ENCODE results near the gene RPUSD3. TPM values are rescaled to one million over a fixed set of nuclear protein-coding genes. Genes with fewer than 3 reads are reported as not detected.

RPUSD3 gene, protein sequence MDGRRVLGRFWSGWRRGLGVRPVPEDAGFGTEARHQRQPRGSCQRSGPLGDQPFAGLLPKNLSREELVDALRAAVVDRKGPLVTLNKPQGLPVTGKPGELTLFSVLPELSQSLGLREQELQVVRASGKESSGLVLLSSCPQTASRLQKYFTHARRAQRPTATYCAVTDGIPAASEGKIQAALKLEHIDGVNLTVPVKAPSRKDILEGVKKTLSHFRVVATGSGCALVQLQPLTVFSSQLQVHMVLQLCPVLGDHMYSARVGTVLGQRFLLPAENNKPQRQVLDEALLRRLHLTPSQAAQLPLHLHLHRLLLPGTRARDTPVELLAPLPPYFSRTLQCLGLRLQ
- total RNA-seq: 10 to 100 TPM; 14.4 to 17.3 TPM
- 10 to 100 TPM; 20.3 to 22.7 TPM for polyA plus RNA-seq

DNA sequence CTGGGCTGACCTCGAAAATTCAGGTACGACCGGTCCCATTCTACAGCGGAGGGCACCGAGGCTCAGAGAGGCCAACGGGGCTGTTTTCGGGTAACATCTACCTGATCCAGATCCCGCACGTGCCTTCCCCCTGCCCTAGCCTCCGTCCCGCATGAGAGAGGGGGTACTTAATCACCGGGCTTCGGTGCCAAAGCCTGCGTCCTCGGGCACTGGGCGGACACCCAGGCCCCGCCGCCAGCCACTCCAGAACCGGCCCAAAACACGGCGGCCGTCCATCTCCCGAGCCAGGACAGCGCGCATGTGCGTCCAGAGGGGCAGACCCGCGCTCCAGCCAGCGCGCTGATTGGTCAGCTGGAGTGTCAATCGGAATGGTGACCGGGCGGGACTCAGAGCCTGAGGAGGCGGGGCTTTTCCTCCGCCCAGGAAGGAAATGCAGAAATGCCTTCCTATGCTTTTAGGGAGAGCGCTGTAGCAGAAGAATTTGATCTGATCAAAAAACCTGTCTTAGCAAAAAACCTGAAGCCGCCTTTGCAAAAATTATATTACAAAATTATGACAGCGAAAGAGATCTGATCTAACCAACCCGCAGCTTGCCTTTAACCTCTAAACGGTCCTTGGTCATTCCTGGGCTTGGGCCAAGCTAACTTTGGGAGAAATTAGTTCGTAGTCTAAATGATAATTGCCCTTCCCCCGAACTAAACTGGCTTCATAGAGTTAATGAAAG is at the start of gene RPUSD3:
Gene RPUSD3, minus strand, starts transcription at position 294 of the 724 bp plus-strand sequence. Its CDS starts 18 bp downstream, at position 276.
- Histone ChIP-seq H3K4me3 (ENCODE audit: low read depth in 1 of 3, low read length in 3 of 3) (peak within 1 kb of the TSS; percentile 67 to 90 (median 80)), H3K9ac (ENCODE audit: low read depth in 1 of 2, low read length in 2 of 2) (peak within 1 kb of the TSS; percentile 60 to 86), H3K36me3 (ENCODE audit: control insufficient read depth in 4 of 4, insufficient read depth in 3 of 4, low read depth in 1 of 4, low read length in 3 of 4) (peaks cover 2 to 16% (median 13%) of the 10 kb centered on the region in 4 donors), H3K4me1 (ENCODE audit: control insufficient read depth in 4 of 4, insufficient read depth in 4 of 4, low read length in 3 of 4) (peaks cover 2 to 14% (median 10%) of the 10 kb centered on the region in 4 donors), H3K9me3 (ENCODE audit: control insufficient read depth in 4 of 4, low read length in 3 of 4) (no peaks in the 10 kb centered on the region), H3K27ac (ENCODE audit: low read depth in 1 of 2, low read length in 2 of 2) (peak within 1 kb of the TSS; percentile 63 to 80), H3K27me3 (ENCODE audit: control insufficient read depth in 4 of 4, insufficient read depth in 4 of 4, low read length in 3 of 4) (no peaks in the 10 kb centered on the region)
- under 1% methylated on average over 42 of the region's 42 CpGs for WGBS
- TF ChIP-seq GABPA (IDR thresholded peaks at IDR 0.05 in 1 of 2, conservative IDR thresholded peaks at IDR 0.05 in 1 of 2) (peak in 1 of 2 donors; percentile 78), RAD21 (IDR thresholded peaks at IDR 0.05) (peak; percentile 33 to 38), HNF4A (conservative IDR thresholded peaks at IDR 0.05) (no peak), SP1 (IDR thresholded peaks at IDR 0.05) (peak; percentile 88), YY1 (IDR thresholded peaks at IDR 0.05) (peak; percentile 81), TAF1 (conservative IDR thresholded peaks at IDR 0.05) (peak; percentile 55)
- TF ChIP-seq, protein P1, sequence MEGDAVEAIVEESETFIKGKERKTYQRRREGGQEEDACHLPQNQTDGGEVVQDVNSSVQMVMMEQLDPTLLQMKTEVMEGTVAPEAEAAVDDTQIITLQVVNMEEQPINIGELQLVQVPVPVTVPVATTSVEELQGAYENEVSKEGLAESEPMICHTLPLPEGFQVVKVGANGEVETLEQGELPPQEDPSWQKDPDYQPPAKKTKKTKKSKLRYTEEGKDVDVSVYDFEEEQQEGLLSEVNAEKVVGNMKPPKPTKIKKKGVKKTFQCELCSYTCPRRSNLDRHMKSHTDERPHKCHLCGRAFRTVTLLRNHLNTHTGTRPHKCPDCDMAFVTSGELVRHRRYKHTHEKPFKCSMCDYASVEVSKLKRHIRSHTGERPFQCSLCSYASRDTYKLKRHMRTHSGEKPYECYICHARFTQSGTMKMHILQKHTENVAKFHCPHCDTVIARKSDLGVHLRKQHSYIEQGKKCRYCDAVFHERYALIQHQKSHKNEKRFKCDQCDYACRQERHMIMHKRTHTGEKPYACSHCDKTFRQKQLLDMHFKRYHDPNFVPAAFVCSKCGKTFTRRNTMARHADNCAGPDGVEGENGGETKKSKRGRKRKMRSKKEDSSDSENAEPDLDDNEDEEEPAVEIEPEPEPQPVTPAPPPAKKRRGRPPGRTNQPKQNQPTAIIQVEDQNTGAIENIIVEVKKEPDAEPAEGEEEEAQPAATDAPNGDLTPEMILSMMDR (IDR thresholded peaks at IDR 0.05; ENCODE audit: low read depth, low read length, missing input control): no peak
- TF ChIP-seq, protein P2, sequence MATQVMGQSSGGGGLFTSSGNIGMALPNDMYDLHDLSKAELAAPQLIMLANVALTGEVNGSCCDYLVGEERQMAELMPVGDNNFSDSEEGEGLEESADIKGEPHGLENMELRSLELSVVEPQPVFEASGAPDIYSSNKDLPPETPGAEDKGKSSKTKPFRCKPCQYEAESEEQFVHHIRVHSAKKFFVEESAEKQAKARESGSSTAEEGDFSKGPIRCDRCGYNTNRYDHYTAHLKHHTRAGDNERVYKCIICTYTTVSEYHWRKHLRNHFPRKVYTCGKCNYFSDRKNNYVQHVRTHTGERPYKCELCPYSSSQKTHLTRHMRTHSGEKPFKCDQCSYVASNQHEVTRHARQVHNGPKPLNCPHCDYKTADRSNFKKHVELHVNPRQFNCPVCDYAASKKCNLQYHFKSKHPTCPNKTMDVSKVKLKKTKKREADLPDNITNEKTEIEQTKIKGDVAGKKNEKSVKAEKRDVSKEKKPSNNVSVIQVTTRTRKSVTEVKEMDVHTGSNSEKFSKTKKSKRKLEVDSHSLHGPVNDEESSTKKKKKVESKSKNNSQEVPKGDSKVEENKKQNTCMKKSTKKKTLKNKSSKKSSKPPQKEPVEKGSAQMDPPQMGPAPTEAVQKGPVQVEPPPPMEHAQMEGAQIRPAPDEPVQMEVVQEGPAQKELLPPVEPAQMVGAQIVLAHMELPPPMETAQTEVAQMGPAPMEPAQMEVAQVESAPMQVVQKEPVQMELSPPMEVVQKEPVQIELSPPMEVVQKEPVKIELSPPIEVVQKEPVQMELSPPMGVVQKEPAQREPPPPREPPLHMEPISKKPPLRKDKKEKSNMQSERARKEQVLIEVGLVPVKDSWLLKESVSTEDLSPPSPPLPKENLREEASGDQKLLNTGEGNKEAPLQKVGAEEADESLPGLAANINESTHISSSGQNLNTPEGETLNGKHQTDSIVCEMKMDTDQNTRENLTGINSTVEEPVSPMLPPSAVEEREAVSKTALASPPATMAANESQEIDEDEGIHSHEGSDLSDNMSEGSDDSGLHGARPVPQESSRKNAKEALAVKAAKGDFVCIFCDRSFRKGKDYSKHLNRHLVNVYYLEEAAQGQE (IDR thresholded peaks at IDR 0.05): peak; percentile 60
- peak; percentile 100 for DNase-seq (ENCODE audit: low spot score)

DNA sequence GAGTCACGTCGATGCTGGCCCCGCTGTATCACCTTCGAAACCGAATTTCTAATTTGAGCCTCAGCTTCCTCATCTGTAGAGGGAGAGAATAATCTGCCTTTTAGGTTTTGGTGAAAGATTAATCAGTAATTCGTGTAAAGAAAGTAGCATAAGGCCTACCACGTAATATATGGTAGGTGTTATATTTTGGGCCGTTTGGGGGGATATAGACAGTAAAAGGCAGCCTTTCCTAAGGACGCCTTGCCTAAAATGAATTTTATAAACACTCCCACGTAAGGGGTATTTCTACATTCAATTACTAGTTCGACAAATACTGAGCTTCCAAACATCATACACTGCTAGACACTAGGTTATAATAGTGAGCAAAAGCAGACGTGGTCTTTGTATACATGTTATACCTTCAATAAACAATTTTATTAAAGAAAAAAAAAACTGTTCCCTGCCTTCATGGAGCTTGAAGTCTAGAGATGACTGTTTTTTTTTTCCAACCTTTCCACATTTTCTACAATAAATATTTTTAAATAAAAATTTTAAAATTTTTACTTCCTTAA is 47.3 kb upstream of the RPUSD3 start:
- H3K4me1 ChIP-seq (ENCODE audit: control insufficient read depth in 4 of 4, insufficient read depth in 4 of 4, low read length in 3 of 4): peaks cover 2 to 12% (median 6%) of the 10 kb centered on the region in 4 donors
- H3K4me3 ChIP-seq (ENCODE audit: low read depth in 1 of 3, low read length in 3 of 3): peak overlapping the region; percentile 93 to 98 (median 95)
- H3K9me3 ChIP-seq (ENCODE audit: control insufficient read depth in 4 of 4, low read length in 3 of 4): no peaks in the 10 kb centered on the region
- DNase-seq (ENCODE audit: low spot score): no peak
- WGBS: 2% methylated on average over 12 of the region's 12 CpGs
- no peaks in the 10 kb centered on the region for H3K27me3 ChIP-seq (ENCODE audit: control insufficient read depth in 4 of 4, insufficient read depth in 4 of 4, low read length in 3 of 4)
- H3K36me3 ChIP-seq (ENCODE audit: control insufficient read depth in 4 of 4, insufficient read depth in 3 of 4, low read depth in 1 of 4, low read length in 3 of 4): peaks cover 3 to 10% (median 9%) of the 10 kb centered on the region in 4 donors
- peak overlapping the region; percentile 90 to 96 for H3K9ac ChIP-seq (ENCODE audit: low read depth in 1 of 2, low read length in 2 of 2)
- H3K27ac ChIP-seq (ENCODE audit: low read depth in 1 of 2, low read length in 2 of 2): peak overlapping the region; percentile 98 to 99
- TF ChIP-seq FOXA1 (IDR thresholded peaks at IDR 0.05) (no peak), GABPA (IDR thresholded peaks at IDR 0.05 in 1 of 2, conservative IDR thresholded peaks at IDR 0.05 in 1 of 2) (no peak), RAD21 (IDR thresholded peaks at IDR 0.05) (no peak), SP1 (IDR thresholded peaks at IDR 0.05) (no peak), JUND (IDR thresholded peaks at IDR 0.05) (no peak), TAF1 (conservative IDR thresholded peaks at IDR 0.05) (no peak), EGR1 (IDR thresholded peaks at IDR 0.05; ENCODE audit: low read depth in 2 of 2) (no peak), YY1 (IDR thresholded peaks at IDR 0.05) (no peak), NR2F2 (IDR thresholded peaks at IDR 0.05) (no peak), FOXA2 (IDR thresholded peaks at IDR 0.05) (no peak), RXRA (IDR thresholded peaks at IDR 0.05) (no peak), HNF4G (IDR thresholded peaks at IDR 0.05) (no peak), HNF4A (conservative IDR thresholded peaks at IDR 0.05) (no peak)
- TF ChIP-seq, protein P1 (IDR thresholded peaks at IDR 0.05; ENCODE audit: low read depth, low read length, missing input control): no peak
- TF ChIP-seq, protein P3, sequence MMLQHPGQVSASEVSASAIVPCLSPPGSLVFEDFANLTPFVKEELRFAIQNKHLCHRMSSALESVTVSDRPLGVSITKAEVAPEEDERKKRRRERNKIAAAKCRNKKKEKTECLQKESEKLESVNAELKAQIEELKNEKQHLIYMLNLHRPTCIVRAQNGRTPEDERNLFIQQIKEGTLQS (IDR thresholded peaks at IDR 0.05): no peak
- TF ChIP-seq, protein P4, sequence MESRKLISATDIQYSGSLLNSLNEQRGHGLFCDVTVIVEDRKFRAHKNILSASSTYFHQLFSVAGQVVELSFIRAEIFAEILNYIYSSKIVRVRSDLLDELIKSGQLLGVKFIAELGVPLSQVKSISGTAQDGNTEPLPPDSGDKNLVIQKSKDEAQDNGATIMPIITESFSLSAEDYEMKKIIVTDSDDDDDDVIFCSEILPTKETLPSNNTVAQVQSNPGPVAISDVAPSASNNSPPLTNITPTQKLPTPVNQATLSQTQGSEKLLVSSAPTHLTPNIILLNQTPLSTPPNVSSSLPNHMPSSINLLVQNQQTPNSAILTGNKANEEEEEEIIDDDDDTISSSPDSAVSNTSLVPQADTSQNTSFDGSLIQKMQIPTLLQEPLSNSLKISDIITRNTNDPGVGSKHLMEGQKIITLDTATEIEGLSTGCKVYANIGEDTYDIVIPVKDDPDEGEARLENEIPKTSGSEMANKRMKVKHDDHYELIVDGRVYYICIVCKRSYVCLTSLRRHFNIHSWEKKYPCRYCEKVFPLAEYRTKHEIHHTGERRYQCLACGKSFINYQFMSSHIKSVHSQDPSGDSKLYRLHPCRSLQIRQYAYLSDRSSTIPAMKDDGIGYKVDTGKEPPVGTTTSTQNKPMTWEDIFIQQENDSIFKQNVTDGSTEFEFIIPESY (IDR thresholded peaks at IDR 0.05): no peak
- TF ChIP-seq, protein P5, sequence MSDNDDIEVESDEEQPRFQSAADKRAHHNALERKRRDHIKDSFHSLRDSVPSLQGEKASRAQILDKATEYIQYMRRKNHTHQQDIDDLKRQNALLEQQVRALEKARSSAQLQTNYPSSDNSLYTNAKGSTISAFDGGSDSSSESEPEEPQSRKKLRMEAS (IDR thresholded peaks at IDR 0.05): no peak
